ENCODE data around the gene INF2.

DNA sequence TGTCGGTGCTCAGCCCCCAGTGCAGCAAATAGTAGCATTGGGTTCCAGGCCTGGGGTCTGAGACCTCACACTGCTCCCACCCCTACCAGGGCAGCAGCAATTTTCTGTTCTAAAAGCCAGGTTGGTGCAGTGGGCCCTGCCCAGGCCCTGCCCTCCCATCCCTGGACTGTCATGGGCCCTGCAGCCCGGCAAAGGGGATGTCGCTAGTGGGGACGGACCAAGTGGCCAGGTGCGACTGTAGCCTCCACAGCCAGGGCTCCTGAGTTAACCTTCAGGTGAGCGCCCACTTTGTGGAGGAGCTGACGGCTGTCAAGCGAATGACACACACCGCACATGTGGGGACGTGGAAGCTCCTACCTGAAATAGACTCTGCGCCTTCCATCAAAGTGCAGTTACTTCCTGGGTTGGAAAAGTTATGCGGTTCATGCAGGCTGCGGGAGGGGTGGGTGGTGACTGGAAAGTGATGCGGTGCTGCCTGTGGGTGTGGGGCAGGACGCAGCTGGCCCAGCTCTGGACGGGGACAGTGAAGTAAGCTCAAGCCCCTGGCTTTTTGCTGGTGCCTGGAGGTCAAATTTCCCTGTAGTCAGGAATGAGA lies 1.5 kb downstream of the INF2 start:
- TF ChIP-seq, protein P1, sequence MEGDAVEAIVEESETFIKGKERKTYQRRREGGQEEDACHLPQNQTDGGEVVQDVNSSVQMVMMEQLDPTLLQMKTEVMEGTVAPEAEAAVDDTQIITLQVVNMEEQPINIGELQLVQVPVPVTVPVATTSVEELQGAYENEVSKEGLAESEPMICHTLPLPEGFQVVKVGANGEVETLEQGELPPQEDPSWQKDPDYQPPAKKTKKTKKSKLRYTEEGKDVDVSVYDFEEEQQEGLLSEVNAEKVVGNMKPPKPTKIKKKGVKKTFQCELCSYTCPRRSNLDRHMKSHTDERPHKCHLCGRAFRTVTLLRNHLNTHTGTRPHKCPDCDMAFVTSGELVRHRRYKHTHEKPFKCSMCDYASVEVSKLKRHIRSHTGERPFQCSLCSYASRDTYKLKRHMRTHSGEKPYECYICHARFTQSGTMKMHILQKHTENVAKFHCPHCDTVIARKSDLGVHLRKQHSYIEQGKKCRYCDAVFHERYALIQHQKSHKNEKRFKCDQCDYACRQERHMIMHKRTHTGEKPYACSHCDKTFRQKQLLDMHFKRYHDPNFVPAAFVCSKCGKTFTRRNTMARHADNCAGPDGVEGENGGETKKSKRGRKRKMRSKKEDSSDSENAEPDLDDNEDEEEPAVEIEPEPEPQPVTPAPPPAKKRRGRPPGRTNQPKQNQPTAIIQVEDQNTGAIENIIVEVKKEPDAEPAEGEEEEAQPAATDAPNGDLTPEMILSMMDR (IDR thresholded peaks at IDR 0.05; ENCODE audit: insufficient read depth, low read depth, low read length): no peak
- TF ChIP-seq EZH2 (IDR thresholded peaks at IDR 0.05; ENCODE audit: insufficient read depth, low read length): no peak
